Epidermal melanocyte (primary cell): ENCODE measurements around the gene CNOT9.
"Not testable (repeated sequence)": the region's sequence is repeated elsewhere in the genome, so short reads cannot be mapped to it uniquely, and the experiment has no call there.

ENCODE experiments used
- DNase-seq: peaks from one replicate; pipeline ENCODE4 v3.0.0; 2011; ENCODE audit warnings: low spot score; ENCODE audit not compliant: insufficient read length

Gene CNOT9, protein sequence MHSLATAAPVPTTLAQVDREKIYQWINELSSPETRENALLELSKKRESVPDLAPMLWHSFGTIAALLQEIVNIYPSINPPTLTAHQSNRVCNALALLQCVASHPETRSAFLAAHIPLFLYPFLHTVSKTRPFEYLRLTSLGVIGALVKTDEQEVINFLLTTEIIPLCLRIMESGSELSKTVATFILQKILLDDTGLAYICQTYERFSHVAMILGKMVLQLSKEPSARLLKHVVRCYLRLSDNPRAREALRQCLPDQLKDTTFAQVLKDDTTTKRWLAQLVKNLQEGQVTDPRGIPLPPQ

GRCh38 chr2:218568190-218569037 lies at the start of gene CNOT9, which contains the start of gene USP37:
TSS of gene CNOT9 (plus strand) at chr2:218568839. CDS start at chr2:218568955, 116 bp downstream.
TSS of gene USP37 (minus strand) at chr2:218568351. CDS start at chr2:218558653, 9,698 bp downstream.
- DNase-seq = peak; percentile 86

DNA sequence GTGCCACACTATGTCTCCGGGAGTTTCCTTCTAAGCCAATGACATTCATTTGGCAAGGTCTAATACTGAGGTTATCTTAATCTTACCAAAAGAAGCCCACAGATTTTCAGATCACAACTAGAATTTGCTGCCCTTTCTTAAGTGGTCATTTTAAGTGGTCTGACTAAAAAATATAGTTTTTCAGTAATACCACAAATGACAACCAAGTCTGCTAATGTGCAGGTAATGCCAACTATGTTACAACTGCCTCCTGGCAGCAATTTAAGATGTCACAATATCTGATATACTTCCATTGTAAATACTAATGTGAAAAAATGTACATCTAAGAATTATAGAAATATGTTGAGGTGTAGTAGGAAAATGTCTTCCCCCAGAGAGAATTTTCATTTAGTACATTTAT lies 49.8 kb upstream of the CNOT9 start:
- no peak for DNase-seq

DNA sequence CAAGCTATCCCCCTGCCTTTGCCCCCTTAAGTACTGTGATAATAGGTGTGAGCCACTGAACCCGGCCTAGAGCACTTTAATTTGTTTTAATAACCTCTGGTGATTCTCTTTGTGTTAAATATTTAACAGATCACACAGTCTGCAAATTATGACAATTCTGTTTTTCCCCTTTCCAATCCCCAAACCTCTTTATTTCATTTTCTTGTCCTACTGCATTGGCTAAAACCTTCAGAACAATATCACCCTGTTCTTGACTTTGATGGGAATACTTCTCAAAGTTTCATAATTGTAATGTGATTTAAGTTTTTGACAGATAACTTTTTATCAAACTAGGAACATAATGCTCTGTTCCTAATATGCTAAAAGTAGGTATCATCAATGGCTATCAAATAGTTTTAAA lies 45.0 kb upstream of the CNOT9 start:
- no peak for DNase-seq

DNA sequence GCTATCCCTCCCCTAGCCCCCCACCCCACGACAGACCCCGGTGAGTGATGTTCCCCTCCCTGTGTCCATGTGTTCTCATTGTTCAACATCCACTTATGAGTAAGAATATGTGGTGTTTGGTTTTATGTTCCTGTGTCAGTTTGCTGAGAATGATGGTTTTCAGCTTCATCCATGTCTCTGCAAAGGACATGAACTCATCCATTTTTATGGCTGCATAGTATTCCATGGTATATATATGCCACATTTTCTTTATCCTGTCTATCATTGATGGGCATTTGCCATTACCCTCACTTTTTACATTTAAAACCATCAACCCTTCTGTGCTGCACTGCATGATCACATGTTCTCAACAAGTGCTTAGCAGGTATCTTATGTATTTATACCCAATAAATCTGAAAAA lies 40.2 kb upstream of the CNOT9 start:
- DNase-seq = not testable (repeated sequence)

DNA sequence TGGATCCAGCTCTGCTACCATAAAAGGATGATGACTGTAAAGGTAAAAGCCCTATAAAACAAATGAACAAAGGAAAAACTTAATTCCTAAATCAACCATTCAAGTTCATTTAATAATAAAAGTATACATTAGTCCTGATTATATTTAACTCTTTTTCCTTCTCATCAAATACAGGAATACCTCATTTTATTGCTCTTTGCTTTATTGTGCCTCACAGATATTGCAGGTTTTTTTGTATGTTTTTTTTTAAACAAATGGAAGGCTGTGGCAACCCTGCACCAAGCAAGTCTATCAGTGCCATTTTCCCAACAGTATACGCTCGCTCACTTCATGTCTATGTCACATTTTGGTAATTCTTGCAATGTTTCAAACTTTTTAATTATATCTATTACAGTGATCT lies 38.6 kb upstream of the CNOT9 start:
- DNase-seq = no peak

- no peak for DNase-seq
These were observed 31.7 kb upstream of the CNOT9 start for GRCh38 chr2:218536804-218537494.

- DNase-seq = no peak
These were observed 28.6 kb upstream of the CNOT9 start for GRCh38 chr2:218540015-218540414.

DNA sequence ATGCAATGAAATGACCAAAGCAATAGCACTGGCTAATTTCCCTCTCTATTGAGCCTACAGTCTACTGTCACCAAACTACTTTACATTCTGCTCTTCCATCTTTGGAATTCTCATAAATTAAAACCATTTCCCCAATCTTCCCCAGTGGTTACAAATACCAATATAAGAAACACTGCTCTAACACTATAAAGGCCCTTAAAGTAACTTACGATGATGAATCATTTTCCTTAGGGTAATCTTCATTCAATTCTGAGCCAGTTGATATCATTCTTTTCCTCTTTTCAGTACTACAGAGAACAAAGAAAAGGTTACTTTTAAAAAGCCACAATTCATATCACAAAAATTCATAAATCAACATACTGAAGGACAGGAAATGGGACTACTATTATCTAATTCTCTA lies 22.6 kb upstream of the CNOT9 start:
- DNase-seq = no peak

DNA sequence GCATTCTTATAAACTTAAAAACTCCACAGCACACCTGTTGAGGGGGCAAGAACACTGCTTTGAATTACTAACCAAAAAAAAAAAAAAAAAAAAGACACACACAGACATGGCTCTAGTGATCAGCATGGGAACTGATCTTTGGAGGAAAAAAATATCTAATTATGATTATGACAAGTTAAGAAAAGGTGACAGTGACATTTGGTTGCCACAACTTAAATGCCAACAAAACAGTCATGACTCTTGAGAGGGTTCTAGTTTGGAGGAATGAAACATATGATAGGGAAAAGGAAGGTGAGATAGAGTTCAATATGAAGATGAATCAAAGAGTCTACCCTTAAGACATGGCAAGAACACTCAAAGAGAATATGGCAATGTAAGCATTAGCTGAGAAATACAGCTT lies 21.1 kb upstream of the CNOT9 start:
- no peak for DNase-seq

- no peak for DNase-seq
These were observed 20.7 kb upstream of the CNOT9 start for GRCh38 chr2:218547978-218548377.

- DNase-seq = not testable (repeated sequence)
These were observed 14.4 kb upstream of the CNOT9 start for GRCh38 chr2:218554225-218554624.

DNA sequence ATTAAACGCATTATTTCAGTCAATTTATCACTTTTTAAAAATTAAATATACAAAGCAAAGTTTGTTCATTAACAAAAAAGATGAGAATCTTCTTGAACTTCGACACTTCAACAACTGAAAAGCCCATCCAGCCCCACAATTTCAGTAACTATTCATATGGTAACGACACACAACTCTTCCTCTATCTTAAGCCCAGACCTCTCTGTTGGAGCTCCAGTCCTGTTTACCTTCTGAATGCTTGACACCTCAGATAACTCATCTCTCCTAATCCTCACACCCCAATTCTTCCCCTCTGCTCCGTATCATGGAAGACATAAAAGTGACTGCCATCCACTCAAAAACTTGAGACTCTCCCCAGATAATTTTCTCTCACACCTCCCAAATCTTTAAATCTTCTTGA lies 13.1 kb upstream of the CNOT9 start:
- no peak for DNase-seq

GRCh38 chr2:218557941-218558340 lies 10.7 kb upstream of the CNOT9 start:
- no peak for DNase-seq

DNA sequence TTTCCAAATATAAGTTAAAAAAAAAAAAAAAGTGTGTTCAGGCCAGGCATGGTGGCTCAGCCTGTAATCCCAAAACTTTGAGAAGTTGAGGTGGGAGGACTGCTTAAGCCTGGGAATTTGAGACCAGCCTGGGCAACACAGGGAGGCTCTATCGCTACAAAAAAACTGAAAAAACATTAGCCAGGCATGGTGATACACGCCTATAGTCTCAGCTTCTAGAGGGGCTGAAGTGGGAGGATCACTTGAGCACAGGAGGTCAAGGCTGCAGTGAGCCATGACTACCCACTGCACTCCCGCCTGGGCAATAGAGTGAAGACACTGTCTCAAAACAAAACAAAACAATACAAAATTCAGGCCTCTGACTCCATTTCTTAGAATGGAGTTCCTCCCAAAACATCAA lies 9.7 kb upstream of the CNOT9 start:
- no peak for DNase-seq

- DNase-seq = no peak
These were observed 4.6 kb upstream of the CNOT9 start for GRCh38 chr2:218564056-218564455.

DNA sequence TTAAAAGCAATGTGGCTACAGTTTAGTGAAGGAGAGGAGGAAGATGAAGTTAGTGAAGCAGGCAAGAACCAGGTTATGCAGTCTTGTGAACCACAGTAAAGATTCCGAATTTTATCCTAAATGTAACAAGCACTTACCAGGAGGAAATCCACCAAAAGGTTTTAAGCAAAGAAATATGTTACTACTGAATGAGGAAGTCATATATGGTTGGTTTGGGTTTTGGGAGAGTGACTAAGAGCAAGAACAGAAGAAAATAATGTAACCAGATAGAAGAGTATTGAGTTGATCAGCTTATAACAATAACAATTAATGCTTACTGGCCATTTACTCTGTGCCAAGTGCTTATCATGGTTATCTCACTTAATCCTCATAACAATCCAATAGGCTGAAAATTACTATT lies 2.3 kb upstream of the CNOT9 start:
- no peak for DNase-seq

DNA sequence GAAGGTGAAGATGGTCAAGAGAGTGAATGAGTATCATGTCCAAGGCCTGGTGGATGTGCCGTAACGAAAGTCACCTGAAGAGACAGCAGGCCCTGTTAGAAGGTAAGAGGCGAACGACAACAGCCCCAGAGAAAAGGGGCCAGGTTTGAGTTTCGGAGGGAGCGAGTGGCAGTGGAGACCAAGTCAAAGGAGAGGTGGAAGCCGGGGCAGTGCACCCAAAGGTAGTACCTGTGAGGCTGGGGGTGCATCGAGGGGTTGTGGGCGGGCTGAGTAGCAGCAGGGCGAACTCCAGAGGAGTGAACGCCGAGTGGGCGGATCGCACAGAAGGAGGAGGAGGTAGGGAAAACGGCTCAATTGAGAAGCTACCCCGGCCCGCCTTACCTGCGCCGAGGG lies 846 bp upstream of the CNOT9 start:
- no peak for DNase-seq

GRCh38 chr2:218569038-218569431 lies 396 bp downstream of the CNOT9 start:
- DNase-seq = no peak

- no peak for DNase-seq
These were observed 1.2 kb downstream of the CNOT9 start for GRCh38 chr2:218569661-218570500.

DNA sequence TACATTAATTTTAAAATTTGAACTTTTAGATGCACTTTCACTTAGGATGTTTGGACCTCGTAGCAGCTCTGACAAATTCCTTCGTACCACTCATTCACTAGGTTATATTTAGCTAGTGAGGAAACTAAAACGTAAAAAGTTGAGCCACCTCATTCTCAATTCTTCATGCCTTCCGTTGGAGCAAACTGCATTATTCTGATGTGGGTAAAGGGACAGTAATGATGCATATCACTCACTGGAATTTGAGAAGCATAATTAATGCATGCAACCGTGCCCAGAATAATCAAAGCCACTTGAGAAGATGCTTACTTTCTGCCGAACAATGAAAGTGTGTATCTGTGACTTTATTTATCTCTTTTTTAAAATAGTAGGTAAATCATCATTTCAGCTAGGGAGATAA lies 2.2 kb downstream of the CNOT9 start:
- no peak for DNase-seq

GRCh38 chr2:218576854-218577253 lies 8.2 kb downstream of the CNOT9 start:
- DNase-seq = no peak
